Adrenal gland (tissue), 12 donors: ENCODE measurements around the gene BCOR. TPM values are rescaled to one million over a fixed set of nuclear protein-coding genes. Genes with fewer than 3 reads are reported as not detected.

Experiments
- DNase-seq, 7 donors: peaks; one replicate each; pipeline ENCODE4 v3.0.0-alpha.2; 2019 to 2020
- H3K27ac ChIP-seq, 5 donors: fragments of 200-600 bp; sonication (generic) in 4 of 5; 1 replicate in 3 of 5; 2 replicates in 2 of 5; pipeline versions ENCODE4 v1.5.1 to v1.8.0; 2016 to 2020; ENCODE audit warnings: mild to moderate bottlenecking in 1 of 5
- H3K27me3 ChIP-seq: fragments of 200-600 bp; 2 replicates; pipeline ENCODE4 v1.8.0; 2021
- H3K36me3 ChIP-seq, 2 donors: fragments of 200-600 bp; replicated peaks in 1 of 2; 1 replicate in 1 of 2; 2 replicates in 1 of 2; pipeline versions ENCODE4 v1.5.1 to v1.8.0; 2018 to 2022
- H3K4me1 ChIP-seq, 2 donors: fragments of 200-600 bp; replicated peaks in 1 of 2; 1 replicate in 1 of 2; 2 replicates in 1 of 2; pipeline versions ENCODE4 v1.5.1 to v1.8.0; 2018 to 2021
- H3K4me3 ChIP-seq, 4 donors: fragments of 200-600 bp; sonication (generic) in 3 of 4; one replicate each; pipeline ENCODE4 v1.5.1; 2016 to 2018
- H3K9me3 ChIP-seq, 3 donors: fragments of 200-600 bp; sonication (generic) in 1 of 3; replicated peaks in 1 of 3; 1 replicate in 2 of 3; 2 replicates in 1 of 3; pipeline versions ENCODE4 v1.5.1 to v1.8.0; 2016 to 2021
- POLR2A ChIP-seq, 2 donors: fragments of 450-650 bp; IDR thresholded peaks; one replicate each; pipeline ENCODE4 v1.6.1; 2017; ENCODE audit warnings: antibody characterized with exemption in 2 of 2, mild to moderate bottlenecking in 2 of 2, moderate library complexity in 1 of 2
- WGBS, 4 donors: extraction: QIAGEN DNeasy Blood & Tissue Kit in 2 of 4; methylation state at CpG; one replicate each; pipeline versions ENCODE4 v1.1.5 to v1.1.7; 2013 to 2017; 5-methylcytosine and 5-hydroxymethylcytosine counted together
- intact Hi-C, 2 donors: fragments of 100-400 bp; cut with DNase I; formaldehyde crosslinking; loops; one replicate each; pipeline versions ENCODE4 v1.14.1 to v1.15.0; 2022 to 2023
- polyA plus RNA-seq, 3 donors: library from polyadenylated mRNA; stranded (reverse); fragments of 200-250 nt in 2 of 3; fragments of 350-450 nt in 1 of 3; fragmentation: Illumina TruSeq in 1 of 3; extraction: RNeasy Lipid Tissue Mini Kit (QIAGEN cat#74804) in 1 of 3; gene quantifications; one replicate each; pipeline ENCODE4 v1.2.3, GENCODE V29; 2013 to 2014
- total RNA-seq, 9 donors: library from RNA; depleted of rRNA in 4 of 9; stranded (reverse); fragments of >200 nt in 4 of 9; fragments of 120-200 nt in 1 of 9; fragmentation: NEBNext Ultra II Directional in 1 of 9; extraction: Animal tissue kit (Norgen Biotek cat#: 25700) in 1 of 9; gene quantifications; one replicate each; pipeline versions ENCODE4 v1.1.0 to v1.2.4, GENCODE V29; 2013 to 2023
- TF ChIP-seq, protein P1 (sequence below), 6 experiments: fragments of 450-650 bp in 4 of 6; fragments of 200-600 bp in 2 of 6; sonication (generic) in 1 of 6; IDR thresholded peaks; 1 replicate in 5 of 6; 2 replicates in 1 of 6; pipeline versions ENCODE4 v1.5.1 to v1.8.0; 2016 to 2021; ENCODE audit warnings: antibody characterized with exemption in 6 of 6, mild to moderate bottlenecking in 2 of 6, moderate library complexity in 1 of 6
- donor health status: healthy with polysubstance abuse.
- donor health status: Bipolar disorder and iron deficiency.
- donor health status: DM: yes; HTN: yes; CAD: no.
- donor health status: DM: no; HTN: no; CAD: no.
- donor health status: DM: no; HTN: no; CAD: no.
- donor health status: DM: yes; HTN: yes; CAD: no.

BCOR gene
- total and polyA plus RNA-seq, 12 donors = 13.7 to 42.9 (median 29.0) TPM

DNA sequence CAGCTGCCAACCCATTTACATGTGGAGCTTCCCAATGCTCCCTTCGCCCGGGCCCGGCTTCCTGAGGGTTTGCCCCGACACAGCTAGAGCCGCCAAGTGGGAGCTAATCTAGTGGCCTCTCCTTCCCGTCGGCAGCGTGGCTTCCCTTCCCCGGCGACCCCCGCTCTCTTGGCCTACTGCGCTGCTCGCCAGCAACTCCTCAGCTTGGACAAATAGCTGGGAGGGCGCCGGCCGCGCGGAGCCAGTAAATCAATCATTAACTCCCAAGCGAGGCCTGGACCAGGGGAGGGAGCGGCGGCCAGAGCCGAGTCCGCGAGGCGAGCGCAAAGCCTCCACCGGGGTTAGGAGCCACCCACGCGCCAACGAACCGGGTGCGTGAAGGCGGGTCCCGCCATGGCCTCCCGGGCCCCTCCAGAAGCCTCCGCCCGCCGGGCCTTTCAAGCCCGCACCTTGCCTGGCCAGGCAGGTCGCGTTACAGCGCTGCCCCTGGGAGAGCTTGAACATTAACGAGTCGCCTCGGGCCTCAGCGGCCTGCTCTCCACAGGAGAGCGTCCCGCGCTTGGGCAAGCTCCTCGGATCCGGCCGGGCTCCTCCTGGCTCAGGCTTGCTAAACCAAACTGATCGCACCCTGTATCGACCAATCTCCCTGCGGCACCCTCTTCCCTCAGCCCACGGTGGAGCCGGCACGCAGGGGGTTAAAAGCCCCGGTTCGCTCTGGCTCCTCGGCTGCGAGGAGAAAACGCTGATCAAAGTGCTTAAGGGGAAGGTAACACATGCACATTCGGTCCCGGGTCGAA is 10.6 kb upstream of the BCOR start:
- no peak for TF ChIP-seq POLR2A (IDR thresholded peaks at IDR 0.05)
- TF ChIP-seq, protein P1, sequence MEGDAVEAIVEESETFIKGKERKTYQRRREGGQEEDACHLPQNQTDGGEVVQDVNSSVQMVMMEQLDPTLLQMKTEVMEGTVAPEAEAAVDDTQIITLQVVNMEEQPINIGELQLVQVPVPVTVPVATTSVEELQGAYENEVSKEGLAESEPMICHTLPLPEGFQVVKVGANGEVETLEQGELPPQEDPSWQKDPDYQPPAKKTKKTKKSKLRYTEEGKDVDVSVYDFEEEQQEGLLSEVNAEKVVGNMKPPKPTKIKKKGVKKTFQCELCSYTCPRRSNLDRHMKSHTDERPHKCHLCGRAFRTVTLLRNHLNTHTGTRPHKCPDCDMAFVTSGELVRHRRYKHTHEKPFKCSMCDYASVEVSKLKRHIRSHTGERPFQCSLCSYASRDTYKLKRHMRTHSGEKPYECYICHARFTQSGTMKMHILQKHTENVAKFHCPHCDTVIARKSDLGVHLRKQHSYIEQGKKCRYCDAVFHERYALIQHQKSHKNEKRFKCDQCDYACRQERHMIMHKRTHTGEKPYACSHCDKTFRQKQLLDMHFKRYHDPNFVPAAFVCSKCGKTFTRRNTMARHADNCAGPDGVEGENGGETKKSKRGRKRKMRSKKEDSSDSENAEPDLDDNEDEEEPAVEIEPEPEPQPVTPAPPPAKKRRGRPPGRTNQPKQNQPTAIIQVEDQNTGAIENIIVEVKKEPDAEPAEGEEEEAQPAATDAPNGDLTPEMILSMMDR (IDR thresholded peaks at IDR 0.05) = no peak
- intact Hi-C loops = loop anchor here in 1 of 2 donors (5.0 kb wide), 1 partner anchor 44 kb away; no protein-coding TSS in a partner anchor
- Histone ChIP-seq H3K27ac (peak overlapping the region; percentile 69 to 97 (median 89)), H3K4me1 (peaks cover 30 to 51% of the 10 kb centered on the region in 2 donors), H3K27me3 (peaks cover 48% of the 10 kb centered on the region), H3K36me3 (no peaks in the 10 kb centered on the region), H3K4me3 (peak overlapping the region in 2 of 4 donors; percentile 36 to 68), H3K9me3 (no peaks in the 10 kb centered on the region)
- DNase-seq = peak in 5 of 7 donors; percentile 28 to 79 (median 54)
- WGBS, 4 donors = 0 to 20% (median 14%) methylated on average over 2 to 66 of the region's 66 CpGs

DNA sequence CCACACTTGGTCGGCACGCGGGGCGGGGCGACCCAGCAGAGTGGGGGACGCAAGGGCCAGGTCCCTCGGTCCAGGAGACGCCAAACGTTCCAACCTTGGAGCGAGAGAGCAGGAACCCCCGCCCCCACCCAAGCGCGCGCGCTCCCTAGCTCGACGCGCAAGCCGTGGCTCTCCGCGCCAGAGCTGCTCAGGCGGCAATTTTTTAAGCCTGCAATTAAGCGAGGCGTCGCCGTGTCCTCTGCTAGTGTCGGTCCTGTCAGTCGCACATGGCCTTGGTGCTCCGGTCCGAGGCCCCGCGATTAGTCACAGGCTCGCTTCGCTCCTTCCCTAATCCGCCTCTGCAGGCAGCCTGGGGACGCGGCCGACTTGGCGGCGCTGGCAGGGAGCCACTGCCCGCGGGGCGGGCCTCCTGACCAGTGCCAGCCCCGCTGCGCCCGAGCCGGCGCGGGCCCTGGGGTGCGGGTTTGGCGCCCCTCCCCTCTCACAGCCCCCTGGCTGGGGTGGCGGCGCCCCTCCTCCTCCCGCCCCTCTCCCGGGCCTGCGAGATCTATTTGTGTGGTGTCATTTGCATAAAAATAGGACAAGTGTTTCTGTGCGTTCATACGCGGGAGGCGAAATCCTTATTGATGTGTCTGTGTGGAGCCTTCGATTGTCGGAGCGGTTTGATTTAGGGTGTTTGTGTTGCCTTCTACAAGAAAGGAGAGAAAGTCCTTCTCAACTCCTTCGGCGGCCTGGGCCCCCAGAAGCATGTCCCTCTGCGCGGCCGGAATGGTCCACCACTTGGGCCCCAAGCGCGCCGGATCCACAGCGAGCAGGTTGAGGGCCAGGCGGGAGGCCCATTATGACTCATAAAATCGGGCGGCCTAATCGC is 9.8 kb upstream of the BCOR start:
- Histone ChIP-seq H3K4me3 (peak overlapping the region in 2 of 4 donors; percentile 34 to 57), H3K27ac (peak overlapping the region; percentile 53 to 97 (median 89)), H3K27me3 (peaks cover 48% of the 10 kb centered on the region), H3K4me1 (peaks cover 30 to 51% of the 10 kb centered on the region in 2 donors), H3K36me3 (no peaks in the 10 kb centered on the region), H3K9me3 (no peaks in the 10 kb centered on the region)
- intact Hi-C loops = loop anchor here in 1 of 2 donors (5.0 kb wide), 1 partner anchor 45 kb away; no protein-coding TSS in a partner anchor
- peak; percentile 72 to 88 (median 83) for DNase-seq
- WGBS, 4 donors = 4 to 42% (median 9%) methylated on average over 7 to 76 of the region's 76 CpGs
- TF ChIP-seq POLR2A (IDR thresholded peaks at IDR 0.05) = peak in 1 of 2 donors; percentile 30
- TF ChIP-seq, protein P1 (IDR thresholded peaks at IDR 0.05) = no peak

- H3K27ac ChIP-seq = peak overlapping the region; percentile 53 to 97 (median 89)
- TF ChIP-seq POLR2A (IDR thresholded peaks at IDR 0.05) = no peak
- TF ChIP-seq, protein P1 (IDR thresholded peaks at IDR 0.05) = no peak
- H3K36me3 ChIP-seq = no peaks in the 10 kb centered on the region
- H3K4me1 ChIP-seq = peaks cover 30 to 51% of the 10 kb centered on the region in 2 donors
- 0 to 16% (median 3%) methylated on average over 12 to 36 of the region's 36 CpGs for WGBS, 4 donors
- no peak for DNase-seq
- H3K27me3 ChIP-seq = peaks cover 55% of the 10 kb centered on the region
- intact Hi-C loops = loop anchor here in 1 of 2 donors (5.0 kb wide), 1 partner anchor 46 kb away; no protein-coding TSS in a partner anchor
- H3K9me3 ChIP-seq = no peaks in the 10 kb centered on the region
- peak overlapping the region in 2 of 4 donors; percentile 34 to 57 for H3K4me3 ChIP-seq
Observed at GRCh38 chrX:40106676-40107290, 9.0 kb upstream of the BCOR start.
